HepG2 (cell line): ENCODE measurements around the gene PLCL2. TPM values are rescaled to one million over a fixed set of nuclear protein-coding genes. Genes with fewer than 3 reads are reported as not detected.

Experiments used
- ATAC-seq: fragments of 200-7000 bp; cut with Tn5 transposase; 3 replicates; pipeline ENCODE4 v1.9.1; 2020; ENCODE audit warnings: mild to moderate bottlenecking, moderate library complexity
- BruUV-seq: library from RNA; stranded (reverse); fragments of 400-500 nt; replicated peaks from 2 replicates; lab custom pipeline; 2021; lab: Mats Ljungman, UMichigan
- CTCF ChIA-PET: fragments of 300-600 bp; formaldehyde crosslinking; extraction: SDS; loops from one replicate; lab custom pipeline; 2021; ENCODE audit warnings: low total read pairs, inconsistent platforms, low intra/inter-chr PET ratio; lab: Yijun Ruan, JAX
- POLR2A ChIA-PET: fragments of 350-600 bp; sonication (Branson Sonifier 250); formaldehyde crosslinking; loops from one replicate; lab custom pipeline; 2020; ENCODE audit warnings: antibody characterized with exemption, inconsistent platforms; lab: Yijun Ruan, JAX
- DNase-seq: peaks from one replicate; pipeline ENCODE4 v3.0.0-alpha.2; 2015; ENCODE audit warnings: low spot score
- FAIRE-seq: peaks from 3 replicates; lab custom pipeline; 2011; peaks lifted over from hg19 to GRCh38; lab: Jason Lieb, UNC
- H2AFZ ChIP-seq: one replicate; pipeline ENCODE4 v1.6.1; 2011; ENCODE audit warnings: low read length, inconsistent platforms
- H3K27ac ChIP-seq: fragments of 300-600 bp; 3 replicates; pipeline ENCODE4 v1.8.0; 2011; ENCODE audit warnings: mixed run types, mild to moderate bottlenecking, mixed read lengths, low read length, inconsistent platforms; ENCODE audit not compliant: insufficient read depth; ENCODE audit errors: extremely low read length
- H3K27me3 ChIP-seq, 2 experiments: fragments of 200-600 bp in 1 of 2; 2 replicates in 1 of 2; 3 replicates in 1 of 2; pipeline versions ENCODE4 v1.6.0 to v1.8.0; 2011; ENCODE audit warnings: low read length in 2 of 2, mild to moderate bottlenecking in 2 of 2, moderate library complexity in 2 of 2, inconsistent platforms in 1 of 2; ENCODE audit not compliant: insufficient read depth in 2 of 2, control insufficient read depth in 1 of 2
- H3K36me3 ChIP-seq, 2 experiments: fragments of 200-600 bp in 1 of 2; replicated peaks in 1 of 2; 2 replicates in 1 of 2; 3 replicates in 1 of 2; pipeline versions ENCODE4 v1.5.1 to v1.8.0; 2011; ENCODE audit warnings: low read length in 2 of 2, inconsistent platforms in 1 of 2; ENCODE audit not compliant: insufficient read depth in 2 of 2, control insufficient read depth in 1 of 2
- H3K4me1 ChIP-seq: 2 replicates; pipeline ENCODE4 v1.5.1; 2012; ENCODE audit warnings: low read length, inconsistent platforms; ENCODE audit not compliant: insufficient read depth
- H3K4me2 ChIP-seq: 2 replicates; pipeline ENCODE4 v1.6.0; 2011; ENCODE audit warnings: low read depth, low read length, inconsistent platforms
- H3K4me3 ChIP-seq, 3 experiments: fragments of 200-600 bp in 1 of 3; sonication (generic), shearing (Covaris generic) in 1 of 3; replicated peaks in 1 of 3; 2 replicates each; pipeline ENCODE4 v1.5.1; 2011 to 2016; ENCODE audit warnings: low read length in 3 of 3, inconsistent platforms in 2 of 3, low read depth in 2 of 3, mild to moderate bottlenecking in 2 of 3, control low read depth in 1 of 3, mixed read lengths in 1 of 3; ENCODE audit not compliant: insufficient read depth in 1 of 3
- H3K79me2 ChIP-seq: one replicate; pipeline ENCODE4 v1.6.1; 2011; ENCODE audit warnings: low read length, inconsistent platforms; ENCODE audit not compliant: insufficient read depth
- H3K9ac ChIP-seq: 2 replicates; pipeline ENCODE4 v1.6.0; 2011; ENCODE audit warnings: mild to moderate bottlenecking, low read depth, low read length, inconsistent platforms; ENCODE audit not compliant: insufficient read depth
- H3K9me3 ChIP-seq: 2 replicates; pipeline ENCODE4 v1.5.1; 2012; ENCODE audit warnings: mild to moderate bottlenecking, low read length
- H4K20me1 ChIP-seq: 2 replicates; pipeline ENCODE4 v1.6.0; 2011; ENCODE audit warnings: inconsistent platforms, mild to moderate bottlenecking, low read length, moderate library complexity; ENCODE audit not compliant: insufficient read depth
- FLYWCH1 ChIP-seq: sonication (generic); formaldehyde crosslinking; IDR thresholded peaks from 2 replicates; pipeline ENCODE4 v1.8.1; 2023; ENCODE audit warnings: mild to moderate bottlenecking, missing genetic modification reagents
- HOXD1 ChIP-seq: sonication (generic); formaldehyde crosslinking; IDR thresholded peaks from 2 replicates; pipeline ENCODE4 v1.5.0; 2020; ENCODE audit warnings: missing genetic modification reagents
- NPAS2 ChIP-seq: sonication (generic); formaldehyde crosslinking; IDR thresholded peaks from 2 replicates; pipeline ENCODE4 v1.8.0; 2022; ENCODE audit warnings: mild to moderate bottlenecking, missing genetic modification reagents, borderline replicate concordance
- PHF21A ChIP-seq: sonication (generic); formaldehyde crosslinking; IDR thresholded peaks from 2 replicates; pipeline ENCODE4 v1.5.0; 2020; ENCODE audit warnings: mild to moderate bottlenecking, missing genetic modification reagents
- RFXAP ChIP-seq: sonication (generic); formaldehyde crosslinking; IDR thresholded peaks from 2 replicates; pipeline ENCODE4 v1.4.0; 2020; ENCODE audit warnings: missing genetic modification reagents, borderline replicate concordance
- SRF ChIP-seq: IDR thresholded peaks from 2 replicates; pipeline ENCODE4 v1.6.1; 2011; ENCODE audit warnings: mild to moderate bottlenecking, low read depth, low read length, moderate library complexity
- ZNF234 ChIP-seq: sonication (generic); formaldehyde crosslinking; conservative IDR thresholded peaks from 2 replicates; pipeline ENCODE4 v1.5.1; 2020; ENCODE audit warnings: mild to moderate bottlenecking, missing genetic modification reagents
- ZNF263 ChIP-seq: sonication (generic); formaldehyde crosslinking; IDR thresholded peaks from 2 replicates; pipeline ENCODE4 v1.4.0; 2020; ENCODE audit warnings: missing genetic modification reagents
- ZNF292 ChIP-seq: sonication (generic); formaldehyde crosslinking; IDR thresholded peaks from 2 replicates; pipeline ENCODE4 v1.8.1; 2022; ENCODE audit warnings: mild to moderate bottlenecking, low read depth, missing genetic modification reagents, borderline replicate concordance
- ZNF430 ChIP-seq: sonication (generic); formaldehyde crosslinking; IDR thresholded peaks from 2 replicates; pipeline ENCODE4 v1.9.0; 2021; ENCODE audit warnings: mild to moderate bottlenecking, missing genetic modification reagents
- ZNF460 ChIP-seq: sonication (generic); formaldehyde crosslinking; IDR thresholded peaks from 2 replicates; pipeline ENCODE4 v1.5.1; 2020; ENCODE audit warnings: missing genetic modification reagents, mild to moderate bottlenecking, borderline replicate concordance
- ZNF547 ChIP-seq: sonication (generic); formaldehyde crosslinking; IDR thresholded peaks from 2 replicates; pipeline ENCODE4 v1.5.1; 2020; ENCODE audit warnings: mild to moderate bottlenecking, missing genetic modification reagents
- ZNF629 ChIP-seq: sonication (generic); formaldehyde crosslinking; conservative IDR thresholded peaks from 2 replicates; pipeline ENCODE4 v1.5.0; 2020; ENCODE audit warnings: missing genetic modification reagents
- WGBS: methylation state at CpG from one replicate; pipeline ENCODE4 v1.1.6; 2017; ENCODE audit warnings: low lambda C conversion rate; 5-methylcytosine and 5-hydroxymethylcytosine counted together
- in situ Hi-C: cut with HindIII; loops from 2 replicates; pipeline ENCODE4 v1.10.0; 2017; ENCODE audit warnings: low pct_unique_long_range_greater_than_20kb; ENCODE audit not compliant: extremely low pct_ligation_motif_present
- intact Hi-C: fragments of 100-400 bp; cut with micrococcal nuclease; formaldehyde crosslinking; loops from one replicate; pipeline ENCODE4 v1.10.0; 2022; ENCODE audit not compliant: unreplicated experiment
- polyA plus RNA-seq, 8 experiments: library from polyadenylated mRNA; depleted of rRNA in 3 of 8; stranded (reverse) in 7 of 8; unstranded in 1 of 8; fragments of >200 nt; fragmentation: Illumina TruSeq in 4 of 8; extraction: Trizol in 4 of 8; gene quantifications; 2 replicates each; pipeline versions ENCODE4 v1.2.1 to v1.2.3, GENCODE V29; 2011 to 2016; ENCODE audit warnings: low read depth in 4 of 8, missing spikeins in 1 of 8, mixed read lengths in 1 of 8; ENCODE audit not compliant: insufficient read depth in 1 of 8
- total RNA-seq, 5 experiments: library from RNA; depleted of rRNA; stranded (reverse); fragments of >200 nt; fragmentation: Illumina TruSeq; extraction: Trizol; gene quantifications; 2 replicates each; pipeline ENCODE4 v1.2.3, GENCODE V29; 2016; ENCODE audit warnings: low read depth in 1 of 5
- TF ChIP-seq, protein P1 (sequence below): IDR thresholded peaks from 2 replicates; pipeline ENCODE4 v1.4.0; 2020; ENCODE audit warnings: mild to moderate bottlenecking, missing genetic modification reagents
- TF ChIP-seq, protein P2 (sequence below): conservative IDR thresholded peaks from 2 replicates; pipeline ENCODE4 v1.6.1; 2018; ENCODE audit warnings: missing genetic modification reagents

Gene PLCL2
- total and polyA plus RNA-seq, 2 of the 13 experiments (the other 11 are each of a cell fraction or from before 2014, with no cell fraction given): not detected

DNA sequence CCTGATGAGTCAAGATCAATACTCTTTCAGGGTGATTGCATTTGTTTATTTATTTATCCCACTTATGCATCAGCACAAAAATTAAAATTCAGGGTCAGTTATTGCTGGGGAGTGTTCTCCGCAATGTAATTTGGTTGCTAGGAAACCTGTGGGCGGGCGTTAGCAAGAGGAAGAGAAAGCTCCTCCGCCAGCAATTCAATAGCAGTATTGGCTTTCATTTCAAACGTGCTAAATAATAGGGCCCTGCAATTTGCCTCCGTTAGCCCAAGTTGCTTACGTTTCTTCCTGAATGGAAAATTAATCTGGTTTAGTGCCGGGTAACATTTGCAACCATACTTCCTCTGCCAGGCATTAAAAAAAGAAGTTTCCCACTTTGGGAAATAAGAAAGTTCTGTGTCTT lies 35.5 kb upstream of the PLCL2 start:
- POLR2A ChIA-PET: no interaction called here
- Histone ChIP-seq H3K27me3 (no peaks in the 10 kb centered on the region), H3K79me2 (no peaks in the 10 kb centered on the region), H3K27ac (no peak overlapping the region), H4K20me1 (no peaks in the 10 kb centered on the region), H3K36me3 (no peaks in the 10 kb centered on the region), H3K4me1 (no peaks in the 10 kb centered on the region), H2AFZ (no peak overlapping the region), H3K4me2 (no peak overlapping the region), H3K4me3 (no peak overlapping the region), H3K9me3 (no peaks in the 10 kb centered on the region), H3K9ac (no peak overlapping the region)
- CTCF ChIA-PET: no interaction called here
- 39% methylated on average over 8 of the region's 8 CpGs for WGBS
- DNase-seq (no peak), ATAC-seq (no peak), FAIRE-seq (no peak)
- intact Hi-C loops (no loop called here), in situ Hi-C loops (no loop called here)
- TF ChIP-seq ZNF234 (CRISPR knock-in tag): no peak
- no peak for TF ChIP-seq HOXD1 (CRISPR knock-in tag)
- no TSS peak for BruUV-seq

- CTCF ChIA-PET: no interaction called here
- TF ChIP-seq, protein P1, sequence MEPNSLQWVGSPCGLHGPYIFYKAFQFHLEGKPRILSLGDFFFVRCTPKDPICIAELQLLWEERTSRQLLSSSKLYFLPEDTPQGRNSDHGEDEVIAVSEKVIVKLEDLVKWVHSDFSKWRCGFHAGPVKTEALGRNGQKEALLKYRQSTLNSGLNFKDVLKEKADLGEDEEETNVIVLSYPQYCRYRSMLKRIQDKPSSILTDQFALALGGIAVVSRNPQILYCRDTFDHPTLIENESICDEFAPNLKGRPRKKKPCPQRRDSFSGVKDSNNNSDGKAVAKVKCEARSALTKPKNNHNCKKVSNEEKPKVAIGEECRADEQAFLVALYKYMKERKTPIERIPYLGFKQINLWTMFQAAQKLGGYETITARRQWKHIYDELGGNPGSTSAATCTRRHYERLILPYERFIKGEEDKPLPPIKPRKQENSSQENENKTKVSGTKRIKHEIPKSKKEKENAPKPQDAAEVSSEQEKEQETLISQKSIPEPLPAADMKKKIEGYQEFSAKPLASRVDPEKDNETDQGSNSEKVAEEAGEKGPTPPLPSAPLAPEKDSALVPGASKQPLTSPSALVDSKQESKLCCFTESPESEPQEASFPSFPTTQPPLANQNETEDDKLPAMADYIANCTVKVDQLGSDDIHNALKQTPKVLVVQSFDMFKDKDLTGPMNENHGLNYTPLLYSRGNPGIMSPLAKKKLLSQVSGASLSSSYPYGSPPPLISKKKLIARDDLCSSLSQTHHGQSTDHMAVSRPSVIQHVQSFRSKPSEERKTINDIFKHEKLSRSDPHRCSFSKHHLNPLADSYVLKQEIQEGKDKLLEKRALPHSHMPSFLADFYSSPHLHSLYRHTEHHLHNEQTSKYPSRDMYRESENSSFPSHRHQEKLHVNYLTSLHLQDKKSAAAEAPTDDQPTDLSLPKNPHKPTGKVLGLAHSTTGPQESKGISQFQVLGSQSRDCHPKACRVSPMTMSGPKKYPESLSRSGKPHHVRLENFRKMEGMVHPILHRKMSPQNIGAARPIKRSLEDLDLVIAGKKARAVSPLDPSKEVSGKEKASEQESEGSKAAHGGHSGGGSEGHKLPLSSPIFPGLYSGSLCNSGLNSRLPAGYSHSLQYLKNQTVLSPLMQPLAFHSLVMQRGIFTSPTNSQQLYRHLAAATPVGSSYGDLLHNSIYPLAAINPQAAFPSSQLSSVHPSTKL (CRISPR knock-in tag): no peak
- TF ChIP-seq ZNF460 (CRISPR knock-in tag): no peak
- TF ChIP-seq ZNF263: no peak
- TF ChIP-seq ZNF629 (CRISPR knock-in tag): no peak
- TF ChIP-seq ZNF430 (CRISPR knock-in tag): no peak
- TF ChIP-seq FLYWCH1: no peak
- TF ChIP-seq ZNF292: no peak
- no peak for TF ChIP-seq NPAS2 (CRISPR knock-in tag)
- TF ChIP-seq SRF: no peak
- TF ChIP-seq RFXAP (CRISPR knock-in tag): no peak
- TF ChIP-seq PHF21A (CRISPR knock-in tag): no peak
- no peak for TF ChIP-seq ZNF547 (CRISPR knock-in tag)
- TF ChIP-seq, protein P2, sequence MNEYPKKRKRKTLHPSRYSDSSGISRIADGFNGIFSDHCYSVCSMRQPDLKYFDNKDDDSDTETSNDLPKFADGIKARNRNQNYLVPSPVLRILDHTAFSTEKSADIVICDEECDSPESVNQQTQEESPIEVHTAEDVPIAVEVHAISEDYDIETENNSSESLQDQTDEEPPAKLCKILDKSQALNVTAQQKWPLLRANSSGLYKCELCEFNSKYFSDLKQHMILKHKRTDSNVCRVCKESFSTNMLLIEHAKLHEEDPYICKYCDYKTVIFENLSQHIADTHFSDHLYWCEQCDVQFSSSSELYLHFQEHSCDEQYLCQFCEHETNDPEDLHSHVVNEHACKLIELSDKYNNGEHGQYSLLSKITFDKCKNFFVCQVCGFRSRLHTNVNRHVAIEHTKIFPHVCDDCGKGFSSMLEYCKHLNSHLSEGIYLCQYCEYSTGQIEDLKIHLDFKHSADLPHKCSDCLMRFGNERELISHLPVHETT (CRISPR knock-in tag): no peak
These were observed 35.0 kb upstream of the PLCL2 start for GRCh38 chr3:16849795-16850194.

More at GRCh38 chr3:16849795-16850194, 35.0 kb upstream of the PLCL2 start:
- H3K4me2 ChIP-seq: no peak overlapping the region
- H3K27ac ChIP-seq: no peak overlapping the region
- H3K36me3 ChIP-seq: no peaks in the 10 kb centered on the region
- no peak overlapping the region for H3K4me3 ChIP-seq
- H3K9me3 ChIP-seq: no peaks in the 10 kb centered on the region
- no peaks in the 10 kb centered on the region for H3K79me2 ChIP-seq
- FAIRE-seq (no peak), DNase-seq (no peak), ATAC-seq (no peak)
- no peak overlapping the region for H2AFZ ChIP-seq
- WGBS: 0% methylated on average over 3 of the region's 3 CpGs
- H3K27me3 ChIP-seq: no peaks in the 10 kb centered on the region
- BruUV-seq: no TSS peak
- intact Hi-C loops: no loop called here
- H4K20me1 ChIP-seq: no peaks in the 10 kb centered on the region
- H3K4me1 ChIP-seq: no peaks in the 10 kb centered on the region
- POLR2A ChIA-PET: no interaction called here
- in situ Hi-C loops: no loop called here
- no peak overlapping the region for H3K9ac ChIP-seq
